Activated CD4-positive, alpha-beta memory T cell treated with anti-CD3 and anti-CD28 coated beads for 36 hours (primary cell): ENCODE results near the gene ADAMTS9. TPM values are rescaled to one million over a fixed set of nuclear protein-coding genes. Genes with fewer than 3 reads are reported as not detected.

Experiments used
- CTCF ChIA-PET: fragments of 350-600 bp; sonication (Branson Sonifier 250); formaldehyde crosslinking; loops from one replicate; lab custom pipeline; 2021; ENCODE audit warnings: antibody characterized with exemption, inconsistent platforms; lab: Charles Lee
- POLR2A ChIA-PET: fragments of 350-600 bp; sonication (Branson Sonifier 250); formaldehyde crosslinking; loops from one replicate; lab custom pipeline; 2021; ENCODE audit warnings: antibody characterized with exemption; lab: Charles Lee
- DNase-seq: peaks from one replicate; pipeline ENCODE4 v3.0.0-alpha.2; 2020
- H3K27ac Mint-ChIP-seq: one replicate; pipeline ENCODE4 v1.8.0; 2021; ENCODE audit warnings: mixed read lengths
- H3K27me3 Mint-ChIP-seq: one replicate; pipeline ENCODE4 v1.8.0; 2021; ENCODE audit warnings: mixed read lengths
- H3K36me3 Mint-ChIP-seq: one replicate; pipeline ENCODE4 v1.8.0; 2021; ENCODE audit warnings: mixed read lengths
- H3K4me1 Mint-ChIP-seq: one replicate; pipeline ENCODE4 v1.8.0; 2021; ENCODE audit warnings: low read depth, mixed read lengths
- H3K4me3 Mint-ChIP-seq: one replicate; pipeline ENCODE4 v1.8.0; 2021; ENCODE audit warnings: mild to moderate bottlenecking, mixed read lengths
- H3K9me3 Mint-ChIP-seq: one replicate; pipeline ENCODE4 v1.8.0; 2021; ENCODE audit warnings: mixed read lengths
- intact Hi-C: fragments of 100-400 bp; cut with micrococcal nuclease; formaldehyde crosslinking; loops from one replicate; pipeline ENCODE4 v1.15.1; 2023
- total RNA-seq, 2 experiments: library from RNA; stranded (reverse); gene quantifications; one replicate each; pipeline ENCODE4 v1.2.3, GENCODE V29; 2021

Gene ADAMTS9
- total RNA-seq, 2 experiments from 2014 or later: not detected

DNA sequence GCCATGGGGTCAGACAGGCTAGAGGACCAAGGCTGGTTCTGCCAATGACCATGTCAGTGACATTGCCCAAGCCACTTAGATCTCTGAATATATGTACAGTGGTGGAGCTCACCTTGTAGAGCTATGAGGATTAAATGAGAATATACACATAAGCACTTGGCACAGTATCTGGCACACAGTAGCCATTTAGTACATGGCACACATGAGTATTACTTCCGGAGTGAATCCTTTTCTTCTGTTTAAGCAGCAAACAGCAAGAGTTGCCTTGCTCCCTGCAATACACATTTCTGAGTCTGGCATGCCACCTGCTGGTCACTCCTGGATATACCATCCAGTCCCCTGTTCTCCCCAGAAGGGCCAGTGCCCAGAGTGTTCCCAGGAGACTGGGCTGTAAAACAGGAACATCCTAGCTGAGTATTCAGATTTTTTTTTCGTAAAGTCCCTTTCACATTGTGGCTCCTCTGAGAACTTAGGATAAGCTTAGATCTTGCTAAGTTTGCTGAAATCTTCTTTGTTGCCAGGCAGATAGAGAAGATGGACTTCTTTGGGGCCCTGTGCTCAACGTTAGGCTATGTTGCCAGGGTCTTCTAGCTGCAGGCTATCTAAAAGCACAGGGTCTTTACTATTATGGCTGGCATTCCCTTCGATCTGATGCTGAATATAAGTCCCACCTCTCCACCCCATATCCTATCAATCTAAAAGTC lies 203.4 kb downstream of the ADAMTS9 start:
- H3K27ac Mint-ChIP-seq: no peak overlapping the region
- no peak overlapping the region for H3K4me3 Mint-ChIP-seq
- no peaks in the 10 kb centered on the region for H3K36me3 Mint-ChIP-seq
- intact Hi-C loops: loop anchor here (1.0 to 10.0 kb wide), 2 partner anchors 90 to 454 kb away; no protein-coding TSS in a partner anchor
- peaks cover 18% of the 10 kb centered on the region for H3K27me3 Mint-ChIP-seq
- H3K4me1 Mint-ChIP-seq: peaks cover 2% of the 10 kb centered on the region
- no peaks in the 10 kb centered on the region for H3K9me3 Mint-ChIP-seq
- peak; percentile 81 for DNase-seq
- ChIA-PET POLR2A (no interaction called here), CTCF (interaction anchor here (0.6 to 3.0 kb wide), 15 partner anchors 9 to 574 kb away, joined by 3 to 23 read pairs (median 4); no protein-coding TSS in a partner anchor)

DNA sequence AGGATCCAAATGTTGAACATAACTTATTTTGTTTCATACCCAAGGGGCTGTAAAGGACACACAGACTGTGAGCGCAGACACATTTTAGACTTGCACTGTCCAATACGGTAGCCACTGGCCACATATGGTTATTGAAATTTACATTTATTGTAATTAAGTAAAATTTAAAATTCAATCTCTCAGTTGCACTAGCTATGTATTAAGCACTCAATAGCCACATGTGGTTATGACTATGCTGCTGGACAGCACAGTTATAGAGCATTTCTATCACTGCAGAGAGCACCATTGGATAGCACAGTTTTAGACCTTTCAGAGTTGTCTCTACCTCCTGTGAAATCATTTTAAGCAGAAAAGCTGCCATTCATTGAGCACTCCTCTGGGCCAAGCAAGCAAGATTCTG lies 204.3 kb downstream of the ADAMTS9 start:
- Mint-ChIP-seq H3K9me3 (no peaks in the 10 kb centered on the region), H3K4me3 (no peak overlapping the region), H3K27ac (no peak overlapping the region), H3K4me1 (peaks cover 2% of the 10 kb centered on the region), H3K36me3 (no peaks in the 10 kb centered on the region), H3K27me3 (peaks cover 13% of the 10 kb centered on the region)
- DNase-seq: no peak
- ChIA-PET POLR2A (no interaction called here), CTCF (interaction anchor here (0.6 to 3.0 kb wide), 7 partner anchors 8 to 453 kb away, joined by 3 to 23 read pairs (median 9); no protein-coding TSS in a partner anchor)
- intact Hi-C loops: loop anchor here (10.0 kb wide), 1 partner anchor 89 kb away; no protein-coding TSS in a partner anchor

GRCh38 chr3:64475037-64475436 lies 212.8 kb downstream of the ADAMTS9 start:
- ChIA-PET POLR2A (no interaction called here), CTCF (interaction anchor here (1.4 to 2.0 kb wide), 2 partner anchors 9 to 12 kb away, joined by 3 to 9 read pairs; no protein-coding TSS in a partner anchor)
- H3K4me3 Mint-ChIP-seq: no peak overlapping the region
- DNase-seq: no peak
- no peaks in the 10 kb centered on the region for H3K4me1 Mint-ChIP-seq
- no peak overlapping the region for H3K27ac Mint-ChIP-seq
- intact Hi-C loops: no loop called here
- no peaks in the 10 kb centered on the region for H3K9me3 Mint-ChIP-seq
- H3K36me3 Mint-ChIP-seq: no peaks in the 10 kb centered on the region
- peaks cover 16% of the 10 kb centered on the region for H3K27me3 Mint-ChIP-seq

- peaks cover 21% of the 10 kb centered on the region for H3K27me3 Mint-ChIP-seq
- H3K4me1 Mint-ChIP-seq: no peaks in the 10 kb centered on the region
- no peaks in the 10 kb centered on the region for H3K36me3 Mint-ChIP-seq
- DNase-seq: no peak
- intact Hi-C loops: no loop called here
- no peak overlapping the region for H3K27ac Mint-ChIP-seq
- no peak overlapping the region for H3K4me3 Mint-ChIP-seq
- ChIA-PET CTCF (interaction anchor here (1.7 kb wide), 1 partner anchor 11 kb away, joined by 9 read pairs; no protein-coding TSS in a partner anchor), POLR2A (no interaction called here)
- no peaks in the 10 kb centered on the region for H3K9me3 Mint-ChIP-seq
These were observed 214.3 kb downstream of the ADAMTS9 start for GRCh38 chr3:64473466-64473865.

- POLR2A ChIA-PET: no interaction called here
- Mint-ChIP-seq H3K4me1 (no peaks in the 10 kb centered on the region), H3K27ac (no peak overlapping the region), H3K36me3 (no peaks in the 10 kb centered on the region), H3K4me3 (no peak overlapping the region), H3K9me3 (no peaks in the 10 kb centered on the region), H3K27me3 (peaks cover 22% of the 10 kb centered on the region)
- CTCF ChIA-PET: no interaction called here
- no peak for DNase-seq
- intact Hi-C loops: no loop called here
These were observed 217.4 kb downstream of the ADAMTS9 start for GRCh38 chr3:64470436-64470835.

DNA sequence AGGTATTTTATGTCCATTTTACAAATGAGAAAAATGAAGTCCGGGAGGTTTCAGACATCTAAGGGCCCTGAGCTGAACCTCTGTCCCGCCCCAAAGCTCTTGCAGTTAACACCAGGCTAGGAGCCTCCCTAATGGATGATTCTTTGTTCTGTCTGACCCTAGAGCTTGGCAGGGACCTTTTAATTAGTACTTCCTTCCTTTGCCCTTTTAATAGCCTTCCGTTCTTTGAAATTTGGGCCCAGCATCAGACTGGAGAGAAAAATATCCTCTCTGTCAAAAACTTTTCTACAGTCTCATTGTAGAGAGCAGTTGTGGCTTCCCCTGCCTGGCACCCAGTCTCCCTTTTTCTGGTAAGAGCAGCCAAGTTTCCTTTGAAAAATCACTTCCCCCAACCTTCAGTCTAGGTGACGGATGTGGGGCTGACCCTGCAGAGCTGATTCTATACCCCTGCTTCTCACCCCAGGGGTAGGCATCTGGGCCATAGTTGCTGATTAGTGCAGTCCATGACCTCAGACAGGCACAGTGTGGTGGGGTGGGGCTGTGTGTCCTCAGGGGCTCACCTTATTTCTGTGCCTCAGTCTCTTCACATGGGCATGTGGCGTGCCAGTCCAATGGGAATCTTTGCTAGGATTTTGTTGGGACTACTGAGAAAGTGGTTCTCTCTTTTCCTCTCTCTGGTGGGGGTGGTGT lies 220.4 kb downstream of the ADAMTS9 start:
- H3K4me1 Mint-ChIP-seq: no peaks in the 10 kb centered on the region
- DNase-seq: no peak
- intact Hi-C loops: no loop called here
- no peak overlapping the region for H3K4me3 Mint-ChIP-seq
- H3K27ac Mint-ChIP-seq: no peak overlapping the region
- peaks cover 21% of the 10 kb centered on the region for H3K27me3 Mint-ChIP-seq
- ChIA-PET CTCF (no interaction called here), POLR2A (no interaction called here)
- H3K36me3 Mint-ChIP-seq: no peaks in the 10 kb centered on the region
- no peaks in the 10 kb centered on the region for H3K9me3 Mint-ChIP-seq
